ENCODE data around the gene BCL6.

The BCL6 gene

DNA sequence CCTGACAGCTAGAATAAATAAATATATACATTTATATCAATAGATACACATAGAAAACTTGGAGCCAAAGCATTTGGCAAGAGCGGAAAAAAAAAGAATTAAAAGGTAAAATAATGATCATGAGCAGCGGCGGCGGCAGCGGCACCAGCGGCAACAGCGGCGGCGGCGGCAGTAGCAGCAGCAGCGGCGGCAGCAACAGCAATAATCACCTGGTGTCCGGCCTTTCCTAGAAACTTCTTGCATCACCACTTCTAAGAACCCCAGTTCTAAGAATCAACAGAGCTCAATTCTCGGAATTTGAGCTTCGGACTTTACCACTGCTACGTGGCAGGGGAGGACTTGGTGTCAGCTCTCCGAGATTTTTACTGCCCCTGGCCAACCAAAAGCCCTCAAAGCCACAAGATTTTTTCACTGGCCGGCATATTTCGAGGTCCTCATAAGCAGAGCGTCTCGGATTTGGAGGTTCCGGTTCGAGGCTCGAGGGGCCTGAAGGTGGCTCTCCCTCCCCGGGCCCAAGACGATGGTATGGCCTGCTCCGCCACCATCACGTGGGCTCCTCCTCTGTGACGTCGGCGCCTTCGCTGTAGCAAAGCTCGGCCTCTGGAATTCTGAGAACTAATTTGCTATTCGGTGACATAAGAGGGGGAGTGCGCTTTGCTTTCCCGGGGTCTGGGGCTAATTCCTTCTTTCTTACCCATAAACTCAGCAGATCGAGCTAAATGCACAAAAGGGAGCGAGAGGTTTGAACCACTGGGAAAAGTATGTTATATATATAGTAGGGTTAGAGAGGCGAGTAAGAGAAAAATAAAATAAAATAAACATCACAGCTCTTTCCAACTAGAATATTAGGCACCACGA, at the start of gene BCL6:
Gene BCL6, minus strand, starts transcription at position 268 of the 858 bp plus-strand sequence. CDS start 11,775 bp downstream, outside the sequence.
- DNase-seq, result peak; percentile 96 to 98

DNA sequence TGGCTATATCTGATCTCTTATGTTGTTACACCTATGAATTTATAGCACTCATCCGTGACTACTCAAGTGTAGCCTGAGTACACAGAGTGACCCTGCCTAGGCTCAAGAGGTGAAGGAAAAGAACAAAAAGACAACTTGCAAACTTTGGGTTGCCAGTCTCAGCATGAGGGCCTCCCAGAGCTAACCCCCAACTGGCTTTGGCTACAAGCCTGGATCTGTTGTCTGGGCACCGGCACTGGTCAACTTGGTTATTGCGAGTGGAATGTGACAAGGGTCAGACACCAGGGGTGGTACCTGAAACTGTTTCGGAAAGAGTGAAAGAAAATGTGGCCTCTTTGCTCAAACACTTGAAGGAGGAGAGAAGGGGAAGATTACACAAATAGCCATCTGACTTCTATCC, 49.5 kb upstream of the BCL6 start:
- no peak for DNase-seq

- no peak for DNase-seq
Observed at GRCh38 chr3:187793618-187794017, 48.4 kb upstream of the BCL6 start.

- no peak for DNase-seq
Observed at GRCh38 chr3:187792521-187792920, 47.3 kb upstream of the BCL6 start.

DNA sequence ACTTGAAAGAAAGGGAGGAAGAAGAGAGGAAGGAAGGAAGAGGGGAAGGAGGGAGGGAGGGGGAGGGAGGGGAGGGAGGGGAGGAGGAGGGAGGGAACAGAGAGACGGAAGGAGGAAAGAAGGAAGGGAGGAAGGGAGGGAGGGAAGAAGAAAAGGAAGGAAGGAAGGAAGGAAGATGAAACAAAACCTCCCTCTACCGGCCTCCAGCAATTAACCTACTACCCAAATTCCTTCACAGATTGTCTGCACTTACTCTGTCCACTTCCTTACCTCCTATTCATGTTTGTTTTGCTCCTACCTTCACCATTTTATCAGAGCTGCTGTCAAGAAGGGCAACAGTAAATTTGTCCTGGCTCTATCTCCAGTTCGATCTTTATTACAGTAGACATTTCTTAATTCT, 44.6 kb upstream of the BCL6 start:
- DNase-seq, result no peak

DNA sequence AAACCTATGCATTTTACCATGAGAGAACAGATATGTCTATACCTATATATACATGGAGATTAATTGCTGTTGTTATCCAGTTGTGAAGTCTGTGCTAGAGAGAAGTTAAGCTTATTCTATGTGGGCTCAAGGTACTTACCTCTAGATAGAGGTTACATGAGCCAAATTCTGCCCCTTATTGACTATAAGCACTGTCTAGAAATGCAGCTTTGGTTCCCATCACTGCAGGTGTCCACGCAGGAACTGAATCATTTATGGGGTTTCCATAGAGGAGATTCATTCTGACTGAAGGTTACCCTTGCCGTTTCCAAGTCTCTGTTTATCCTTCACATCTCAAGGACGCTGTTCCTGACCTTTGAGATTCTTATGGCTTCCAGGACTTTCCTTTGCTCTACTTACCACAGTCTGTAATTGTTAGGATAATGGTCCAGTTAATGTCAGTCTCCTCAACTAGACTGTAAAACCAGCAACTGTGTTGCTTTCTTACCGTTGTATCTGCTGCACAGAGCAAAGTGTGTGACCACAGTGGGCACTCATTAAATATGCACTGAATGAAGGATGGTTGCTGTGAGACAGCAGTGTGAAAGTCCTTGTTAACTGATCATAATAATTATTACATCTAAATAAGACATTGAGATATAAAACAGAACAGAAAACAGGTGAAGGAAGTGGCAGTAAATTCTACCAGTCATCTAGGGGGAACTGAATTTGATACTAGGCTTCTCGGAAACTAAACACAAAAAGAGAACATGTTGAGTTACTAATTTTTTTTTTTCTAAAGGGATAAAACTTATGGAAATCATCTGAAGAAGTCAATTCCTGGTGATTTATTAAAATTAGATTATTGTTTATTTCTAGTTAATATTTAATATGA, 44.0 kb upstream of the BCL6 start:
- DNase-seq, result no peak

DNA sequence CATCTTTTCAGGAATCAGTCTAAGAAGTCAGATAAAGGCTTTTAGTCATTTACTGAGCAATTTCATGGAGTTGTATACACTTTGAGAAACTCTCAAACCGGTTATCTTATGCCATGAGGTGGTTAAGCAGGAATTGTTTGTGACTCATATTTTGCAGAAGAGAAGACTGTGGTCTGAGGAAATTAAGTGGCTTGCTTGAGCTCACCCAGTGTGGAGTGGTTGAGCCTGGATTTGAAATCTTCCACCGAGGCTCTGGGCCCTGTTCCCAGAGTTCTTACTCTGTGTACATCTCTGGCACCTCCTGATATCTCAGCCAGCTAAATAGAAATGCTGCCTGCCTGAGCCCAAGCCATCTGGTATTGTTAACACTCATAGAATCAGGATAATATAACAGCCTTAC, 37.8 kb upstream of the BCL6 start:
- DNase-seq, result no peak

DNA sequence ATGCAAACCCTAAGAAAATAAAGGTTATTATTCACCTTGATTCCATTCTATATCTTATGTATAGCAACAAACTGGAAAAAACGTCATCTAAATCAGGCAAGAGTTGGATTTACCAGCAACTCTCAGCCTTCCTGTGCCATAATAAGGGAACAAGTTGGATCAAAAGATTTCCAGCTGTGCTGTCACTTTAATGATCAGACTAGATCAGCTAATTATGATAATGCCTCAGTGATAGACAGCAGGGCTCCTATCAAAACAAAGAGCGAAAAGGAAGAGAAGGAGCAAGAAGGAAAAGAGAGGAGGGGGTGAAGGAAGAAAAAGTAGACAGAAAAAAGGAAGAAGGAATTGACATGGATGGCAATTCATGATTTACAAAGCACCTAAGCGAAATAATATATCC, 36.7 kb upstream of the BCL6 start:
- DNase-seq, result no peak

GRCh38 chr3:187781001-187781400, 35.7 kb upstream of the BCL6 start:
- no peak for DNase-seq

- no peak for DNase-seq
Observed at GRCh38 chr3:187778726-187779125, 33.5 kb upstream of the BCL6 start.

DNA sequence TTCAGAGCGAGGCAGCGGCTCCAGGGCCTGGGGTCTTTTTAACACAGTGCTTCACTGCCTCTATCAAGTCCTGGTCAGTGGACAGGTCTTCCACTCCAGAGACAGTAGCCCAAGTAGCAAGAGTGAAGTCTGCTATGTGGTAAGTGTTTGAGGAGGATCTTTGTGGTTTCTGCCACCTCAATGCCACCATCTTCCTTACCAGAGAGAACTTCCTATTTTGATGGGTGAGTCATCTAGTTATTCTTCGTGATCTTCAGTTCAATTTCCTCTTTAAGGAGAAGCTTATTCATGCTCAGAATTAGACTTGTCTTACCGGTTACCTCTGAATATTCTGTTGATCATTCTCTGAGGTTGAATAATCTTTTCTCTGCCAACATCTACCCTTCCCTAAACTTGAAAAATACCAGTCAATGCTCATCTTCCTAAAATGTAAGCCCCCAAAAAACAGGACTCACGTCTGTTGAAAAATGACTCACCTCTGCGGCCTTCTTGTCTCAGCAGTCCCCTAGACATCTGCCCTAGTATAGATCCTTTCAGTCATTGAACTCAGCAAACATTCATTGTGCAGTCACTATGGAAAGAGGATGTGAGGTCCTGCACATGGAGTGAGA, 32.2 kb upstream of the BCL6 start:
- DNase-seq, result no peak

DNA sequence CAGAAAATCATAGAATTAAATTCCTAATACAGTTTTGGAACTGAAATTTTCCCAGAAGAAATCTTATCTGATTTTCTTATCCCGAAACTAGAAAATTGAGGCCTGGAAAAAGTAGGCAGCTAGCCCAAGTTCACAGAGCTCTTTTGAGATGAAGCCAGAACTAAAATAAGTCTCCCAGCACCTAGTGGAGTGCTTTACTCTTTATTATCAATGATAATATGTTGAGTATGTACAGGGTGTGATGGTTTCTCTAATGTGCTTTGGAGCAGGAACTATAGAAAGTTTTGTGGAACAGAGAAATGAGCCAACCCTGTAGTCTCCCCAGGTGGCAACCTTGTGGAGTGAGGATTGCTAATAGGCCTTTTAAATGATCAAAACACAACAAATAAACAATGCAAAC, 30.3 kb upstream of the BCL6 start:
- no peak for DNase-seq

DNA sequence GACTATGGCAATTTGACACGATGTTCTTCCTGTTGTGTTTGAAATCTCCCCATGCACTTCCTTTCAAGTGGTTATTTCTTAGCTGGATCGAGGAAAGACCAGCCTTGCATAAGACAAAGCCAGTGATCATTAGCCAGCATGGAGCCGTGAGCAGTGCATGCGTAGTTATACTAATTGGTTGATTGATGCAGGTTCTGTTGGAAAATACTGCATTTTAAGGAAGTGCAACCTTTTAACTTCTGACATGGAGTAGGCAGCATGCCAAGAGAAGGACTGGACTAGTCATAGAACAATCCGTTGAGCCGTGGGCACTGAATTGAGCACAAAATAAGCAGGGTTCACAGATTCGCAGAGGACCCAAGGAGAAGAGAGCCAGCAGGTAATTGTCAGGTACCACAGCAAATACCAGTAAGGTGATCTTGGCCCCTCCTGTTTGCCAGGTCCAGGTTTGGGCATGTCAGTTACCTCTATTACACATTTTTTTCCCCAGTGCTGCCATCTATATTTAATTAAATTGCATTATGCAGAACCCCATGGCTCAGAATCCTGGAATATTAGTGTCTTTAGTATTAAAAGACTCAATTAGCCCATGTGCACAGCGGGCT, 29.0 kb upstream of the BCL6 start:
- DNase-seq, result no peak

- DNase-seq, result no peak
Observed at GRCh38 chr3:187773233-187774184, 28.2 kb upstream of the BCL6 start.

DNA sequence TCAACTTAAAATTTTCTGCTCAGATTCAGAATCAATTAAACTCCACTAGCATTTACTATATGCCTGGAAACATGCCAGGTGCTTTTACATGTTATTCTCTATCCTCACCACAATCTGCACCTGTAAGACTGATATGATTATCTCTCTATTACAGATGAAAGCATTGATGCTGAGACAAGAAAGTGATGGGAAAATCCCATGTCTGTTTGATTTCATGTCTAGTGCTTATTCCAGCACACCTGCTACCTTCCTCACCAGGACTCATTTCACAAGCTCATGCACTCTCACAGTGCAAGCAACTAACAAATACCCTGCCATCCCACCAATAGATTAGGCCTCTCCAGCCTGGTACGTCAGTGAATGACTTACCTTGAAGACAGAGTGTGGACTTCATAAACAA, 25.0 kb upstream of the BCL6 start:
- no peak for DNase-seq

GRCh38 chr3:187769771-187770170, 24.5 kb upstream of the BCL6 start:
- DNase-seq, result no peak

DNA sequence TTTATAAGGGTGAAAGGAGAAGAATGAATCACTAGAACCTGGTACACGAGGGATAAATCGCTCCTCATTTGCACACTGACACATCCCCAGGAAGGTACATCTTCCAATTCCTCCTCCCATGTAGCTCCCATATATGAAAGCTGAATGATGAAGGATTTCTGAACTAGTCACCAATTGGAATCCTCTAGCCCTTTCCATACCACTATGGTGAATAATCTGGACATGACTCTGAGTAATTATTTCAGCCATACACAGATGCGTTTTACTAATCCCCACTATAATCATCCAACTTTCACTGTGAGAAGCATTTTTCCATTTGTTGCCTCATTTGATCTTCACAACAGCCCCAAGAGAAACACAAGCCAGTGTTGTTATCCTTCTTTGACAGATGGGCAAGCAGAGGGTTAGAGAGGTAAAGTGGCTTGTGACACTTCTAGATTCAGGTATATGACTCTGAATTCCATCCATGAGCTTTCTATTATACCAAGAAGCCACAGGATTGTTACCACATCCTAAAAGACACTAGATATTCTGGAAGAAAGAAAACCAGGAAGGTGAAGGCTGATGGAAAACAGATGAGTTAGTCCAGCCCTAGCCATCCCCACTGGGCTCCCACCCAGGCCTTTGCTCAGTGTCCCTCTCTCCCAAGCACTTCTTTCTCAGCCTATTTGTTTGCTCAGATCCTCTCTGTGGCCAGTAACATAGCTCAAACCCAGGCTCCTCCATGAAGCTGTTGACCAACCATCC, 22.2 kb upstream of the BCL6 start:
- DNase-seq, result no peak

DNA sequence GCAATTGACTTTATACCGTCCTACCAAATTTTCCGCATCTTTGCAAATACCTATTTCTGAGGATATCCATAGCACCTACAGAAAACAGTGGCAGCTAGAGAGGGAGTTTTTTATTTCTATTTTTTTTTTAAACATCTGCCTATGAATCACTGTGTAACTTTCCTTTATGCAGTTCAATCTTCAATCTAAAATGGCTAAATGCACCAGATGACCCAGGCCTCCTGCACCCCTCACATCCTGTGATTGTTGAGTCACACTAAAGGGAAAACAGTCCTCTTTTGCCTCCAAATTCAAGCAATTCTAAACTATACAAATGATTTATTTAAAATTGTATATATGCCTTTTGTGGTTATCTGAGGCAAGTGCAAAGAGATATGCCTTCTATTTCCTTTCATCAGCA, 20.1 kb upstream of the BCL6 start:
- DNase-seq, result no peak

- no peak for DNase-seq
Observed at GRCh38 chr3:187763850-187764648, 18.8 kb upstream of the BCL6 start.

DNA sequence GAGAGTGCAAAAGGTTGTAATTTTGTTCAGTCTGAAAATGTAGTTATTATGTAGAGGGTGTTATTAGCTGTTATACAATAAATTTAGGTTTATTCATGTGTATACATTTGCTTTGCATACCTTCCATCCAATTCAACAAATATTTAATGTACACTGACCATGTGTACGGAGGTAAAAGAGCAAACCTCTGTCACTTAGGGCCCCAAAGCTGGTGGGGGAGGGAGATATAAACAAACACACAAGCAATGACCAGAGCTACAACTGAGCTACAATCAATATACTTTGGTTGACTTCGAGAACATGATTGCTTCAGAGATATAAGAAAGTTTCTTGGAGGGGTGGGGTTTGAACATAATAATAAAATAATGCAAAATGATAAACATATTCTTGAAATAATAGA, 17.5 kb upstream of the BCL6 start:
- DNase-seq, result no peak
